SK-N-SH (cell line): ENCODE measurements around the gene ABCC3.

Experiments used
- RFX5 ChIP-seq: IDR thresholded peaks from 2 replicates; pipeline ENCODE4 v1.6.1; 2012; ENCODE audit warnings: mild to moderate bottlenecking, improper control_type of control experiment, low read length
- SIN3A ChIP-seq: IDR thresholded peaks from 2 replicates; pipeline ENCODE4 v1.6.1; 2012; ENCODE audit warnings: low read depth, mild to moderate bottlenecking, low read length, moderate library complexity, borderline replicate concordance
- SMC3 ChIP-seq: IDR thresholded peaks from 2 replicates; pipeline ENCODE4 v1.6.1; 2012; ENCODE audit warnings: low read depth, low read length, improper control_type of control experiment
- TF ChIP-seq, protein P1 (sequence below): fragments of 200-600 bp; sonication (generic); IDR thresholded peaks from 2 replicates; pipeline ENCODE4 v1.6.1; 2017; ENCODE audit warnings: antibody characterized with exemption, mild to moderate bottlenecking, moderate library complexity

DNA sequence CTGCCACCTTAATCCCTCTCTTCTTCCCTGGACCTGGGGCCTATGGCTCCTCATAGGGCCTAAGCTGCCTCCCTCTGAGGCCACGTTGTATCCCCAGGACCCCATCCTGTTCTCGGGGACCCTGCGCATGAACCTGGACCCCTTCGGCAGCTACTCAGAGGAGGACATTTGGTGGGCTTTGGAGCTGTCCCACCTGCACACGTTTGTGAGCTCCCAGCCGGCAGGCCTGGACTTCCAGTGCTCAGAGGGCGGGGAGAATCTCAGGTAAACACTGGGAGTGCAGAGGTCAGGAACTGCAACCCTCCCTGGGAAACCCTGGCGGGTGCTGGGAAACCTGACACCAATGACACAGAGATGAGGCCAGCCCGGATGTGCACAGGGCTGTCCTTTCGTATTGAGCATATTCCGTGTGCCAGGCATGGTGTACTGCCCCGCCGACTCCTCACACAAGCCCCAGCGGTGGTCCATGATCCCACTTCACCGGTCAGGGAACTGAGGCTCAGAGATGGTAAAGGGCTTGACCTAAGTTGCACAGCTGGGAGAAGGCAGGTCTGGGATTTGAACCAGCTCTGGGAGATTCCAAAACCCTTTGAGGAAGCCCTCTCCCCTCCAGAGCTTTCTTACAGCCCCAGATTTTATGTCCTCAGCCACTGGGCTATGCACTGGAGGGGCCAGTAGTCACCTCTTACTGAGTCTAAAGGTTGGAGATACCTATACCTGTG lies 50.1 kb downstream of the ABCC3 start:
- TF ChIP-seq, protein P1, sequence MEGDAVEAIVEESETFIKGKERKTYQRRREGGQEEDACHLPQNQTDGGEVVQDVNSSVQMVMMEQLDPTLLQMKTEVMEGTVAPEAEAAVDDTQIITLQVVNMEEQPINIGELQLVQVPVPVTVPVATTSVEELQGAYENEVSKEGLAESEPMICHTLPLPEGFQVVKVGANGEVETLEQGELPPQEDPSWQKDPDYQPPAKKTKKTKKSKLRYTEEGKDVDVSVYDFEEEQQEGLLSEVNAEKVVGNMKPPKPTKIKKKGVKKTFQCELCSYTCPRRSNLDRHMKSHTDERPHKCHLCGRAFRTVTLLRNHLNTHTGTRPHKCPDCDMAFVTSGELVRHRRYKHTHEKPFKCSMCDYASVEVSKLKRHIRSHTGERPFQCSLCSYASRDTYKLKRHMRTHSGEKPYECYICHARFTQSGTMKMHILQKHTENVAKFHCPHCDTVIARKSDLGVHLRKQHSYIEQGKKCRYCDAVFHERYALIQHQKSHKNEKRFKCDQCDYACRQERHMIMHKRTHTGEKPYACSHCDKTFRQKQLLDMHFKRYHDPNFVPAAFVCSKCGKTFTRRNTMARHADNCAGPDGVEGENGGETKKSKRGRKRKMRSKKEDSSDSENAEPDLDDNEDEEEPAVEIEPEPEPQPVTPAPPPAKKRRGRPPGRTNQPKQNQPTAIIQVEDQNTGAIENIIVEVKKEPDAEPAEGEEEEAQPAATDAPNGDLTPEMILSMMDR, result no peak
- TF ChIP-seq SMC3 (no peak), SIN3A (no peak), RFX5 (no peak)
